Activated naive CD4-positive, alpha-beta T cell treated with anti-CD3 and anti-CD28 coated beads for 36 hours (primary cell): ENCODE measurements around the gene ACTR3. TPM values are rescaled to one million over a fixed set of nuclear protein-coding genes. Genes with fewer than 3 reads are reported as not detected.
"Not testable (repeated sequence)": the region's sequence is repeated elsewhere in the genome, so short reads cannot be mapped to it uniquely, and the experiment has no call there.

ENCODE experiments used
- CTCF ChIA-PET: fragments of 350-600 bp; sonication (Branson Sonifier 250); formaldehyde crosslinking; loops from one replicate; lab custom pipeline; 2021; ENCODE audit warnings: antibody characterized with exemption; lab: Charles Lee
- DNase-seq: peaks from one replicate; pipeline ENCODE4 v3.0.0-alpha.2; 2020
- H3K27ac Mint-ChIP-seq: one replicate; pipeline ENCODE4 v1.8.0; 2021; ENCODE audit warnings: mild to moderate bottlenecking, mixed read lengths
- H3K27me3 Mint-ChIP-seq: one replicate; pipeline ENCODE4 v1.8.0; 2021; ENCODE audit warnings: low read depth, mixed read lengths
- H3K36me3 Mint-ChIP-seq: one replicate; pipeline ENCODE4 v1.8.0; 2021; ENCODE audit warnings: low read depth, mixed read lengths
- H3K4me1 Mint-ChIP-seq: one replicate; pipeline ENCODE4 v1.8.0; 2021; ENCODE audit warnings: low read depth, mixed read lengths
- H3K4me3 Mint-ChIP-seq: one replicate; pipeline ENCODE4 v1.8.0; 2021; ENCODE audit warnings: mild to moderate bottlenecking, moderate library complexity, mixed read lengths
- H3K9me3 Mint-ChIP-seq: one replicate; pipeline ENCODE4 v1.8.0; 2021; ENCODE audit warnings: mixed read lengths
- intact Hi-C: fragments of 100-400 bp; cut with micrococcal nuclease; formaldehyde crosslinking; loops from one replicate; pipeline ENCODE4 v1.15.1; 2023
- total RNA-seq, 2 experiments: library from RNA; stranded (reverse); gene quantifications; one replicate each; pipeline ENCODE4 v1.2.3, GENCODE V29; 2021

ACTR3 gene
- total RNA-seq, 2 experiments from 2014 or later = 516 to 536 TPM

DNA sequence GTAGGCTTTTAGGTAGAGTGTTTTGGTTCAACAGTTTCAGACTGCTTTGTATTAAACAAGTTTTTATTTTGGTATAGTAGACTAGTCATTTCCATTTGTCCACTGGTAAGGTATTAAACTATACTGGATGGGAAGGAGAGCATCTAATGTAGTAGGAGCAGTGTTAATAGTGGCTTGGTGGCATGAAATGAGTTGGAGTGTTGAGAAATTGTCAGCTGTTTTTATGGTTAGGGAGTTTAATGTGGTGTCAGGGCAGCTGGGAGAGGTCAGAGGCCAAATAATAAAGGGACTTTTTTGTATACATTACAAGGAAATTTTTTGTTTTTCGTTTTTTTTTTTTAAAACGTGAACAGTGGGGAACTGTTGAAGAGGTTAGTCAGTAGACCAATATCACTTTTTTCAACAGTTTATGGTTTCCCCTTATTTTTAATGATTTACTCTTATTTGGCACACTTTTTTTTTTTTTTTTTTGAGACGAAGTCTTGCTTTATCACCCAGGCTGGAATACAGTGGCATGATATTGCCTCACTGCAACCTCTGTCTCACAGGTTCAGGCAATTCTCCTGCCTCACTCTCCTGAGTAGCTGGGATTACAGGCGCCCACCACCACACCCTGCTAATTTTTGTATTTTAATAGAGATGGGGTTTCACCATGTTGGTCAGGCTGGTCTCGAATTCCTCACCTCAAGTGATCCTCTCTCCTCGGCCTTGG, 21.2 kb downstream of the ACTR3 start:
- H3K27me3 Mint-ChIP-seq = no peaks in the 10 kb centered on the region
- H3K4me1 Mint-ChIP-seq = peaks cover 72% of the 10 kb centered on the region
- H3K4me3 Mint-ChIP-seq = no peak overlapping the region
- DNase-seq = no peak
- peaks cover 37% of the 10 kb centered on the region for H3K36me3 Mint-ChIP-seq
- H3K9me3 Mint-ChIP-seq = no peaks in the 10 kb centered on the region
- CTCF ChIA-PET = interaction anchor here (0.6 to 0.7 kb wide), 2 partner anchors 13 to 1676 kb away, joined by 3 read pairs; no protein-coding TSS in a partner anchor
- H3K27ac Mint-ChIP-seq = peak overlapping the region; percentile 84
- intact Hi-C loops = loop anchor here (1.0 kb wide), 2 partner anchors 12 to 16 kb away; no protein-coding TSS in a partner anchor

- H3K27ac Mint-ChIP-seq = peak overlapping the region; percentile 4
- CTCF ChIA-PET = no interaction called here
- H3K4me1 Mint-ChIP-seq = peaks cover 59% of the 10 kb centered on the region
- DNase-seq = no peak
- intact Hi-C loops = no loop called here
- H3K27me3 Mint-ChIP-seq = no peaks in the 10 kb centered on the region
- no peaks in the 10 kb centered on the region for H3K9me3 Mint-ChIP-seq
- peaks cover 49% of the 10 kb centered on the region for H3K36me3 Mint-ChIP-seq
- H3K4me3 Mint-ChIP-seq = no peak overlapping the region
These were observed 25.4 kb downstream of the ACTR3 start for GRCh38 chr2:113915082-113915819.

GRCh38 chr2:113918229-113918628, 28.3 kb downstream of the ACTR3 start:
- Mint-ChIP-seq H3K27me3 (no peaks in the 10 kb centered on the region), H3K27ac (peak overlapping the region; percentile 52), H3K36me3 (peaks cover 47% of the 10 kb centered on the region), H3K4me3 (no peak overlapping the region), H3K9me3 (no peaks in the 10 kb centered on the region), H3K4me1 (peaks cover 49% of the 10 kb centered on the region)
- DNase-seq = no peak
- CTCF ChIA-PET = no interaction called here
- intact Hi-C loops = no loop called here

- H3K4me3 Mint-ChIP-seq = no peak overlapping the region
- no peaks in the 10 kb centered on the region for H3K27me3 Mint-ChIP-seq
- H3K4me1 Mint-ChIP-seq = peaks cover 36% of the 10 kb centered on the region
- H3K27ac Mint-ChIP-seq = no peak overlapping the region
- H3K9me3 Mint-ChIP-seq = no peaks in the 10 kb centered on the region
- peaks cover 41% of the 10 kb centered on the region for H3K36me3 Mint-ChIP-seq
- intact Hi-C loops = no loop called here
- CTCF ChIA-PET = no interaction called here
- DNase-seq = no peak
These were observed 31.1 kb downstream of the ACTR3 start for GRCh38 chr2:113920996-113921395.

DNA sequence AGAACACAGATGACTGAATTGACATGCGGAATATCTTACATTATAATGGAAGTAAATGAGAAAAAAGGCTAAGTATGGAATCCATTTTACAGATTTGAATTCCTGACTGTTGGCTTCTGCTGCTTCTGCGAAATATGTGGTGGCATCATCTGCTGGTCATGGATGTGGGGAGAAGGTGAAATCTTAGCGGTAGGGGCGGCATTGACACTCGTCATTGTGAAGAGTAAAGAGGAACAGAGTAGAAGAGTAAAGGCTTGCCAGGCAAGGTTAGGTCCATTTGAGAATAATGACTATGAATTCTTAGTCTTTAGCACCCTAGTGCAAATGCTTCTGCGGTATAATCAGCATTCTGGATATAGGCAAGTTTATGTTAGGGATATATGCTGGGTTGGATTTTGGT, 32.4 kb downstream of the ACTR3 start:
- CTCF ChIA-PET = no interaction called here
- H3K27me3 Mint-ChIP-seq = no peaks in the 10 kb centered on the region
- H3K27ac Mint-ChIP-seq = no peak overlapping the region
- peaks cover 30% of the 10 kb centered on the region for H3K4me1 Mint-ChIP-seq
- peaks cover 37% of the 10 kb centered on the region for H3K36me3 Mint-ChIP-seq
- no peak overlapping the region for H3K4me3 Mint-ChIP-seq
- intact Hi-C loops = loop anchor here (2.0 kb wide), 2 partner anchors 14 to 30 kb away; no protein-coding TSS in a partner anchor
- H3K9me3 Mint-ChIP-seq = no peaks in the 10 kb centered on the region
- no peak for DNase-seq

DNA sequence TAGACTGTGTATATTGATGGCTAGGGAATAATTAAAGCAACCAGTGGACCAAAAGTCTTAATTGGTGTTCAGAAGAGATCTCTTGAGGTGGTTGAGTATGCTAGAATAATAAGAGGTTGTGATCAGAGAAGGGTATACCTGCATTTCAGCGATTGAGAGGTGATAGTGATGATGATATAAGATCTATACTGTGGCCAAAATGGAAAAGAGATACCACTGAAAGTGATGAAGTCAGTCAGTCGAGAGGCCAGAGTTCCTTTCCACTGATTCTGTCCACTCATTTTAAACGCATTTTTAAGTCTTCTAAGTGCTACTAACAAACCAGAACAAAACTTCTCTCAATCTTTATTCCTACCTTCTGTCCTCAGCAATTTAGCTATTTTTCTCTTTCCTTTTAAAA, 32.9 kb downstream of the ACTR3 start:
- H3K36me3 Mint-ChIP-seq = peaks cover 32% of the 10 kb centered on the region
- CTCF ChIA-PET = no interaction called here
- no peaks in the 10 kb centered on the region for H3K27me3 Mint-ChIP-seq
- intact Hi-C loops = loop anchor here (1.0 to 2.0 kb wide), 4 partner anchors 12 to 130 kb away; no protein-coding TSS in a partner anchor
- no peak overlapping the region for H3K4me3 Mint-ChIP-seq
- no peak for DNase-seq
- peaks cover 25% of the 10 kb centered on the region for H3K4me1 Mint-ChIP-seq
- no peak overlapping the region for H3K27ac Mint-ChIP-seq
- no peaks in the 10 kb centered on the region for H3K9me3 Mint-ChIP-seq

DNA sequence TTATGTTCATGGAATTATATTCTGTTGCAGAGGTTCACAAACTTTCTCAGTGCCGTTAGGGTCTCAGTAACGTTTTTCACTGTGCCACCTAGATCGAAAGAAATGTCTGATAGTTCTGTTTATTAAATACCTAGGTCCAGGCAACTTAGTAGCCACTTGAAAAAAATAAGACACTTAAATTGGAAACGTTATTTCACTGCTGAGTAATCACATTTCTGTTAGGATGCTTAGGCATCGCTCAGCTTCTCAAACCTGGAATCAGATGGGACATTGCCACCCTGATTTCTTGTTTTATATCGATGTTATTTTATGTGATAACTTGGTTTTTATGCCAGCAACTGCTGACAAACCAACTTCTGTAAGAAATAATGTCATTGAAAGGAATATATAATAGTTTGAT, 36.0 kb downstream of the ACTR3 start:
- Mint-ChIP-seq H3K27ac (no peak overlapping the region), H3K9me3 (no peaks in the 10 kb centered on the region), H3K4me3 (no peak overlapping the region), H3K36me3 (peaks cover 39% of the 10 kb centered on the region), H3K4me1 (peaks cover 33% of the 10 kb centered on the region), H3K27me3 (no peaks in the 10 kb centered on the region)
- CTCF ChIA-PET = no interaction called here
- no peak for DNase-seq
- intact Hi-C loops = no loop called here

DNA sequence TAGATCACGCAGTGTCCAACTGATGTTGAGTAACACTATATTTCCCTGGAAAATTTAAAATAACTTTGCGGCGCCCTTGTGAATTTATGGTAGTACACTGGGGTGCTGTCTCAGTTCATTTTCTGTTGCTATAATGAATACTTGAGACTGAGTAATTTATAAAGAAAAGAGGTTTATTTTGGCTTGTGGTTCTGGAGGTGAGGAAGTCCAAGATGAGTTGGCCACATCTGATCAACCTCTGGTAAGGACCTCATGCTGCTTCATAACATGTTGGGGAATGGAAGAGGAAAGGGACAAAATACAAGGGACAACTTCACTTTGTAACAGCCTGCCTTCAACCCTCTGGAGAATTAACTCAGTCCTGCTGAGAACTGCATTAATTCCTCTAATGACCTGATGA, 36.4 kb downstream of the ACTR3 start:
- Mint-ChIP-seq H3K9me3 (no peaks in the 10 kb centered on the region), H3K4me3 (no peak overlapping the region), H3K36me3 (peaks cover 37% of the 10 kb centered on the region), H3K27ac (peak overlapping the region; percentile 27), H3K4me1 (peaks cover 31% of the 10 kb centered on the region), H3K27me3 (no peaks in the 10 kb centered on the region)
- intact Hi-C loops = no loop called here
- CTCF ChIA-PET = no interaction called here
- no peak for DNase-seq

GRCh38 chr2:113930448-113930847, 40.6 kb downstream of the ACTR3 start:
- CTCF ChIA-PET = interaction anchor here (1.0 to 1.1 kb wide), 2 partner anchors 13 to 24 kb away, joined by 3 to 4 read pairs; no protein-coding TSS in a partner anchor
- Mint-ChIP-seq H3K27ac (peak overlapping the region; percentile 36), H3K9me3 (no peaks in the 10 kb centered on the region), H3K4me1 (peaks cover 30% of the 10 kb centered on the region), H3K27me3 (no peaks in the 10 kb centered on the region), H3K36me3 (peaks cover 43% of the 10 kb centered on the region), H3K4me3 (no peak overlapping the region)
- intact Hi-C loops = no loop called here
- no peak for DNase-seq

DNA sequence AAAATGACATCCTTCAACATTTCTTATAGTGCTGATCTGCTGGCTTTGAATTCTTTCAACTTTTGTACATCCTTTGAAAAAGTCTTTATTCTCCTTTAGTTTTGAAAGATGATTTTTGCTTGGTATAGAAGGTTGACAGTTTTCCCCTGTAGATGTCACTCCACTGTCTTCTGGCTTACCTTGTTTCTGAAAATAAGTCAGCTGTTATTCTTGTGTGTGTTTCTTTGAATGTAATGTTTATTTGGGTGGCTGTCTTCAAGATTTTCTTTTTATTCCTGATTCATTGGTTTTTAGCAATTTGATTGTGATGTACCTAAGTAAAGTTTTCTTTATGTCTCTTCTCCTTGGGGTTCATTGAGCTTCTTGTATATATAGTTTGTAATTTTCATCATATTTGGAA, 47.6 kb downstream of the ACTR3 start:
- no peaks in the 10 kb centered on the region for H3K27me3 Mint-ChIP-seq
- intact Hi-C loops = loop anchor here (2.0 kb wide), 1 partner anchor 15 kb away; no protein-coding TSS in a partner anchor
- no peak overlapping the region for H3K4me3 Mint-ChIP-seq
- H3K27ac Mint-ChIP-seq = no peak overlapping the region
- peaks cover 6% of the 10 kb centered on the region for H3K9me3 Mint-ChIP-seq
- DNase-seq = no peak
- H3K4me1 Mint-ChIP-seq = peaks cover 8% of the 10 kb centered on the region
- CTCF ChIA-PET = interaction anchor here (0.8 kb wide), 1 partner anchor 49 kb away, joined by 3 read pairs; no protein-coding TSS in a partner anchor
- H3K36me3 Mint-ChIP-seq = peaks cover 53% of the 10 kb centered on the region

DNA sequence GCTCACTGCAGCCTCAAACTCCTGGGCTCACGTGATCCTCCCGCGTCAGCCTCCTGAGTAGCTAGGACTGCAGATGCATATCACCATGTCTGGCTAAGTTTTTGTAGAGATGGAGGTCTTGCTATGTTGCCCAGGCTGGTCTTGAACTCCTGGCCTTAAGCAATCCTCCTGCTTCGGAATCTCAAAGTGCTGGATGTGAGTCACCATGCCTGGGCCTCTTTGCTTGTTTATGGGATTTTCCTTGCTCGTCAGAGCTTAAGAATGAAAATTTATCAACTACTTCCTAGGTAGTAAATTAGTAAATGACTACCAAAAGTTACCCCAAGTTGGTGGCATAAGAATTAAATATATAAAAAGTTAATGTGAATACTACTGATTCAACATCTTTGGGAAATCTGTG, 51.0 kb downstream of the ACTR3 start:
- Mint-ChIP-seq H3K9me3 (peaks cover 5% of the 10 kb centered on the region), H3K4me3 (no peak overlapping the region), H3K27ac (no peak overlapping the region), H3K27me3 (no peaks in the 10 kb centered on the region), H3K36me3 (peaks cover 43% of the 10 kb centered on the region), H3K4me1 (peaks cover 3% of the 10 kb centered on the region)
- intact Hi-C loops = no loop called here
- DNase-seq = no peak
- CTCF ChIA-PET = no interaction called here

- intact Hi-C loops = loop anchor here (2.0 kb wide), 2 partner anchors 13 to 15 kb away; no protein-coding TSS in a partner anchor
- Mint-ChIP-seq H3K36me3 (peaks cover 43% of the 10 kb centered on the region), H3K27ac (peak overlapping the region; percentile 25), H3K4me1 (peaks cover 10% of the 10 kb centered on the region)
- H3K27me3 Mint-ChIP-seq, DNase-seq, H3K4me3 Mint-ChIP-seq, H3K9me3 Mint-ChIP-seq: not testable (repeated sequence)
- CTCF ChIA-PET = interaction anchor here (0.7 kb wide), 1 partner anchor 35 kb away, joined by 3 read pairs; no protein-coding TSS in a partner anchor
These were observed 55.9 kb downstream of the ACTR3 start for GRCh38 chr2:113945784-113946183.
